Nucleus accumbens (tissue), 56 donors: Measurements from ENCODE around the gene THAP4.
"Not testable (repeated sequence)": the region's sequence is repeated elsewhere in the genome, so short reads cannot be mapped to it uniquely, and the experiment has no call there.

Experiments used
- DNase-seq, 56 donors: peaks; one replicate each; lab custom pipeline; 2025; lab: John Stamatoyannopoulos, UW

Gene THAP4

GRCh38 chr2:241567266-241567665, 69.7 kb downstream of the THAP4 start:
- not testable (repeated sequence) for DNase-seq

GRCh38 chr2:241566468-241566867, 70.5 kb downstream of the THAP4 start:
- DNase-seq, result no peak

GRCh38 chr2:241566021-241566420, 70.9 kb downstream of the THAP4 start:
- not testable (repeated sequence) for DNase-seq

DNA sequence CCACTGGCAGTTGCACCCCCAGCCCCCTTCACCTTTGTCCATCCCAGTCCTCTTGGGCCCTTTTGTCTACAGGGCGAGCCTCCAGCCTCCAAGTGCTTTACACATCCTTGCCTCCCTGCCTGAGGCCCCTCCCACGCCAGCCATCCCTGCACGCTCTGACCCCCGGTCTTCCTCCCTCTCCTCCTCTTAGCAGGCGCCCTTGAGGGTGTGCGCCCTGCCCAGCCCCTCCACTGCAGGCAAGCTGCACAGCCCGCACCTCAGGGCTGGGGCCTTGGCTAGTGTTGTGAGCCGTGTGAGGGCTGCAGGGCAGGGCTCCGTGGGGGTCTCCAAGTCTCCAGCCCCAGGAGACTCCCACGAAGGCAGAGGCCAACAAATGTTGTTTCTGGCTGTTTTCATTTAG, 71.5 kb downstream of the THAP4 start:
- DNase-seq, result no peak

DNA sequence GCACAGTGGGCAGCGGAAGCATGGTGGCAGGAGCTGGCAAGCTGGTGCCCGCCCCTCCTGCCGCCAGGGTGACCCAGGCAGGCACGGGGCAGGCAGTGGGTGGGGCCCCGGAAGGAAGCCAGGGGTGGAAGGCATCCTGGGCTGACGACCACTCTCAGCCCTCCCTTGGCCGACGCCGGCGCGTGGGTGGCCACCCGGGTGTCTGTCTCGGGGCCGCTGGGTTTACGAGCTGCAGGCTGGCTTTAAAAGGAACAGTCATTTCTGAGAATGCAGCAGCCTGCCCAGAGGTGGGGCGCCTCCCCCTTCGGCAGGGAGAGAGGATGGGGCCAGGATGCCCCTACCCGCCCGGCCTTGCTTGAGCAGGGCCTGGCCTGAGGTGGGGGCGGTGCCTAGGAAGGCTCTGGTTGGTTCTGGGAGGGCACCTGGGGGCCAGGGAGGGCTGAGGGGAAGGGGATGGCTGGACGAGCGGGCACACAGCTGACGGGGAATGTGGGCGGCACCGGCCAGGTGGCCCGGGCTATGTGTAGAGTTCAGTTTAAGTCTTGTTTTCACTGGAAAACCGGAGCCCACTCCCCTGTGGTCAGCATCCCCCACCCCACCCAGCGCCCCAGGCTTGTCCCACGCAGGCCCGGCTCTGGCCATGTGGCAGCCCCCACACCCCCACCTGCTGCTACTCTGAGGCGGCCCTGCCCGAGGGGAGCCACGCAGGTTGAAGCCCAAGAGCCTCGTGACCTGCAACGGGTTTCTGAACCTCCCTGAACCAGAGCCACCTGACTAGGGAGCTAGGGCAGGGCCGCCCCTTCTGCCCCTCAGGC, 72.2 kb downstream of the THAP4 start:
- no peak for DNase-seq

- DNase-seq, result no peak
These were observed 72.9 kb downstream of the THAP4 start for GRCh38 chr2:241563981-241564595.

DNA sequence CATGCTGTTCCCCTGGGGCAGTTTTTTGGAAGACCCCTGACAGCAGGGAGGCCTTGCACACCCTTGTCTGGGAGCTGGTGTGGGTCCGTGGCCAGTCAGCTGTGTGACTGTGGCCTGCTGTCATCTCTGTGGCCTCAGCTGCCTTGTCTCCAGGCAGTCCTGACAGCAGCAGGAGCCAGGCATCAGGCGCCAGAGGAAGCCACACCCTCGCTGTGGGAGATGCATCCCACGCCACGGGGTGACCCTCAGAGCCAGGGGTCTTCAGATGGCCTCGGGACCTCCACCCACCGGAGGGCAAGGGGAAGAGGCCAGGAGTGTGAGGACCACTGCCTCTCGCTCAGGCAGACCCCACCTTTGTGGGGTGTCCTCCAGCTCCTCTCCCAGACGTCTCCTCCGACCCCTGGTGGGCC, 73.4 kb downstream of the THAP4 start:
- no peak for DNase-seq

DNA sequence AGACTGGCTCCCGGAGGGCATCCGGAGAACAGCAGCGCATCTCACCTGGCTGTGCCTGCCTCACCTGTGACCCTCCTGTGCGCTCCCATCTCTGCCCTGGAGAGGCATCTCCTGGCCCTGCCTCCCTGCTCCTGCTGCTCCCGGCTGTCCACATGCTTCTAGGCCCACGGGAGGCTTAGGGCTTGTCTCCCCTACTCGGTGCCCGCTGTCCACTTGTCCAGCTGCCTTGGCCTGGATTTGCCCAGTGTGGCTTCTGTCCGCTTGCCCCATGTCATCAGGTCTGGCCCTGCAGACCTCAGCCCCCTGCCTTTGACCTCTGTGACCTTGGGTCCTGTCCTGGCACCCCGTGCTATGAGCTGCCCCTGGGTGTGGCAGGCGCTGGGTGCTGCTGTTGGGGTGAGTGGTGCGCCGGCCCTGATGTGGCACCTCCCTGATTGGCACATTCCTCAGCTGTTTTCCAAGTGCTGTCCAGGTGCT, 73.9 kb downstream of the THAP4 start:
- DNase-seq, result no peak

GRCh38 chr2:241562269-241562891, 74.6 kb downstream of the THAP4 start:
- no peak for DNase-seq

DNA sequence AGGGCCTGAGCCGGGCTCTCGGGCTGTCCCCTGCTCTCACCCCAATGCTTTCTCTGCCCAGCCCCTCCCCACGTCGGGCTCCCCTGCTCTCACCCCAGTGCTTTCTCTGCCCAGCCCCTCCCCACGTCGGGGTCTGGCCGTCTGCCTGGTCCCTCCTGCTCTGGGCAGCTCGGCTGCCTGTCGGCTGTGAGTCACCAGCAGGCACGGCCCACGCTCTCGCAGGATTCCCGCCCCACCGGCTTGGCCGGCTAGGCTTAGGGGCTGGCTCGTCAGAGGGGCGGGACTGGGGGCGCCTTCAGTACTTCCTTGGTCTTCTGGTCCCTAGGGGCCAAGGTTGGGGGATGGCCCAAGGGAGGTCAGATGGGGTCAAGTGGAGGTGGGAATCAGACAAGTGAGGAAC, 75.1 kb downstream of the THAP4 start:
- peak in 46 of 56 donors; percentile 8 to 92 (median 57) for DNase-seq

GRCh38 chr2:241560883-241561474, 76.0 kb downstream of the THAP4 start:
- peak in 17 of 56 donors; percentile 21 to 57 (median 34) for DNase-seq

DNA sequence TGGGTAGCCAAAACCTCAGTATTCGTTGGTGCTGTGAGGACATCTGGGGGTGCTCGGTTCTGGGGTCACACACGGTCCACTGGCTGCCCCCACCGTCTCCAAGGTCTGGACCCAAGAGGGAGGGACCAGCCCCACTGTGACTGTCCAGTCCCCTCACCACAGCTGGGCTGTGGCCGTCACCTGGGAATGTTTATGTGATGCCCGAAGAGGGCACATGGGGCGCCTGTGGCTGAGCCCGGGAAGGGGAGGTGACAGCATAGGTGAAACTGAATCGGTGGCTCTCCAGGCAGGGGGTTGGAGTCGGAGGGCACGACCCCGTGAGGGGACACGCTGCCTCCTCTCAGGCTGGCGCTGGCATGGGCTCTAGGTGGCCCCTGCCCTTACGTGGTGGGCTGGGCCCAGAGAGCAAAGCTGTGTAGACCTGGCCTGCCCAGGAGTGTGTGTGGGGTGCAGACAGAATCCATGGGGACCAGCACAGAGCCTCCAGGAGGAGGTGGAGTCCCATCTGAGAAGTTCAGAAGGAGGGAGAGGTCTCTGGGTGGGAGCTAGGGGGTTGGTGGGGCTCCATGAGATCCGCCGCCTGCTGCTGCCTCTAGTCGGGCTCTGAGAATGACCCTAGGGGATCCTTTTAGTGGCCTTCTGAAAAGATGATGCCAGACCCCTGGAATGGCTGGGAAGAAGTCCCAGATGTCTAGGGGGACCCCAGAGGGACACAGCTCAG, 76.6 kb downstream of the THAP4 start:
- DNase-seq, result peak in 3 of 56 donors; percentile 33 to 54 (median 51)

DNA sequence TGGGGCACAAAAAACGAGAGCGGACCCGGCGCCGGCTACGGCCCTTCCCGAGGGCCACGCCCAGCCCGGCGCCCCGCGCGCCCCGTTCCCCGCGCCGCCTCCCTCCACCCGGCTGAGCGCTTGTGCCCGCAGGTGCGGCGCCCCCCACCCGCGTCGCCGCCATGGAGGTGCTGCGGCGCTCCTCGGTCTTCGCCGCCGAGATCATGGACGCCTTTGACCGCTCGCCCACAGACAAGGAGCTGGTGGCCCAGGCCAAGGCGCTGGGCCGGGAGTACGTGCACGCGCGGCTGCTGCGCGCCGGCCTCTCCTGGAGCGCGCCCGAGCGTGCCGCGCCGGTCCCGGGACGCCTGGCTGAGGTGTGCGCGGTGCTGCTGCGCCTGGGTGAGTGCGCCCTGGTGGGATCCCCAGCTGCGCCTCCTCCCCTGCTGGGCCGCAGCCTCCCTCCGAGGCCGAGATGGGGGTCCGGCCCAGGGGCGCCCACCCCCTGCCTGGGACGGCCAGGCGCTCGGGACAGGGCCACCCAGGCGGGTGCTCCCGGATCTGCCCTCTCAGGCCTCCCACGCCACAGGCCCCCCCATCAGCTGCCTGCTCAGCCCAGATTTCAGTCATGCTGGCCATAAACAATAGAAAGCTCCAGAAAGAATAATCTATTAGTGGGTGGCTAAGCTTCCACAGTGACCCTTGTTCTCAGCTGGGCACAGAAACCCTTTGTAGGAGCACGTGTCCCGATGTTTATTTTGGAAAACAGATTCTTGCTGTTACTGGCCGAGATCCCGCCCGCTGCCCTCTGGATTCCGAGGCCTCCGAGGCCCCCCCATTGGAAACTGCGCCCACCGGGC, 77.4 kb downstream of the THAP4 start:
- DNase-seq, result peak in 52 of 56 donors; percentile 18 to 92 (median 75)

DNA sequence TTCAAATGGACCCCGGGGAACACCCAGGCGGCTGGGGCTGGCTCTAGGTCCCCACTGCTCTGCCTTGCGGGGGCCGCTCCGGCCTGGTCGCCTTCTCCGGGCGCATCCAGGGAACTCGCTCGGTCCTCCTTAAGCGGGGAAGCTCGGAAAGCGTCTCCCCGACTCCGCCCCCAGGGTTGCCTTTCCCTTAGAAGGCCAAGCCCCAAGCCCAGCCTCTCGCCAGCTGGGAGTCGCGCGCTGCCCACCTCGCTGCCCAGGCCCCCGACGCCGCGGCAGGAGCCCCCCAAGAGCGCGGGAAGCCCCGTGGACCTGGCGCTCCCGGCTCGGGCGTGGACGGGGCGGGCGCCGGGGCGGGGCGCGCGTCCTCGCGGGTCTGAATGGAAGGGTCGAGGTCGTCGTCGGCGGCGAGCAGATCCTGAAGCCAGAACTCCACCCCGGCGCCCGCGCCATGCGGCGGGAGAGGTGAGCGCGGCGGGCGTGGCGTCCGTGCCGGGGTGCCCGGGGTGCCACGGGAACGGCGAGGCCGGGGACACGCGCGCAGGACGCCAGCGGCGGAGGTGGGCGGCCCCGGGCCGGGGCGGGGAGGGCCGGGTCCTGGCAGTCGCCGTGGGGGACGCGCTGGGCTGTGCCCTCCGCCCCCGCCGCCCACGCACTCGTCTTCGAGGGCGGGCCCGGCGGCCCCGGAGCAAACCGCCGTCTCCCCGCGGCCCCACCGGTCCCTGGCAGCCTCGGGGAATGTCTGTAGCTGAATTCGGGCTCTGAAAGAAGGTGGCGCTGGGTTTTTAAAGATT, 78.2 kb downstream of the THAP4 start, which contains the start of gene BOK:
Gene BOK, plus strand, starts transcription at position 214 of the 791 bp plus-strand sequence. CDS start 739 bp downstream, outside the sequence.
- DNase-seq, result peak in 51 of 56 donors; percentile 17 to 82 (median 64)

GRCh38 chr2:241556746-241557145, 80.2 kb downstream of the THAP4 start:
- no peak for DNase-seq

DNA sequence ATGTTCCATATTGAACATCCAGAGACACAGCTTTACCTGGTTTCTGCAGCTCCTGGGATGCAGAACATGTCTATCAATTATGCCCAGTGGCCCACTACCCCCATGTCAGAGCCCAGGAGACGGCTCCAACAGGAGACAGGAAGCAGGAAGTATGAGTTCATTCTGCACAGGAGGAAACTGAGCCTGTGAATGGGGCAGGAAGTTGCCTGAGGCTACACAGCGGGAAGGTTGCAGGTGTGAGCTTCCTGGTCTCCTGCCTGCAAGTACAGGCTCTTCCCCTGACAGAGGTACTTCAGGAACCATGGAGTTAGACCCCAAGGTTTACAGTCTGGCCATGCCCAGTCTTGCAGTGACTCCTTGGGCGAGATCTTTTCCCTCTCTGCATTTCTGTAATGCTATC, 81.2 kb downstream of the THAP4 start:
- no peak for DNase-seq

DNA sequence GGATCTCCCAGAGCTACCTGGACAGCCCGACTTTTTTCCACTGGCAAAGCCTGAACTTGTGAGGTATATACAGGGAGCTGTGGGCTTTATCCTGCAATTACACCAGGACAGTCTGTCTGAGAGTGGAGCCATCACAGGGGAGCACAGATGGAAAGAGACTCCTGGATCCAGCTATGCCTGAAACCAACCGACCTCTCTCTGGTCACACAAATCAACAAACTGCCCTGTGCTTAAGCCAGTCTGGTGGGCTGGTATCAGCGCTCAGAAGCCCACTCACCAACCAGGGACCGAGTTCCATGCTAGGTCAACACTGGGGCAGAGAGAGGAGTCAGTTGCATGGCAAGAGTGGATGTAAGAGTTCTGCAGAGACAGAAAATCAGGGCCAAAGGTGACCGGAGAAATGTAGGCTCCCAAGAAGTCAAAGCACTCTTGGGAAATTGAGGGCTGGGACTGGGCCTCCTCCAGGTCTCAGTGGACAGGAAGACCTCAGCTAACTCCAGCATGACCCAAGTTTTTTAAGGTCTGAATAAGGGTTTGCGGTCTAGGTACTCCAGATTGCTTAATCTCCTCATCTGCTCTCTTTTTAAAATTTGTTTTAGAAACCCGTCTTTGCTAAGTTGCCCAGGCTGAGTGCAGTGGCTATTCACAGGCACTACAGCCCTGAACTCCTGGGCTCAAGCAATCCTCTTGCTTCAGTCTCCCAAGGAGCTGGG, 82.2 kb downstream of the THAP4 start:
- DNase-seq, result no peak

DNA sequence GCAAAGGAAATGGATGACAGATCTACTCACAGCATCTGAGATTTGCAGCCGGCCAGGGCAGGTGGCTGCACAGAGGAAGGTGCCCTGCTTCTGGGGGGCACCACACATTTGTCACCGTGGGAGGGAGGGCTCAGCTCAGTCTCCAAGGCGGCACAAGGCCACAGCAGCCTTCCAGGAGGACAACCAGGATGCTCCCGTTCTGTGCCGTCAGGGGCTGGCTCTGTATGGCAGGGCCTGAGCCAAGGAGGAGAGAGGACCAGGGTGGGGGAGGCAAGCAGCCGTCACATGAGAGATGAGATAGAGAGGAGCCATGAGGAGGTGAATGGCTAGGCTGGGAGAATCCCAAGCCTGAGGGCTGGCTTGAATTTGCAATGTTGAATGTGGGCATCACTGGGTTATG, 83.0 kb downstream of the THAP4 start:
- no peak for DNase-seq
